Measurements from ENCODE around the gene GRIK3.
"Not testable (repeated sequence)": the region's sequence is repeated elsewhere in the genome, so short reads cannot be mapped to it uniquely, and the experiment has no call there.

GRIK3 gene

GRCh38 chr1:36920371-36920770, 113.9 kb downstream of the GRIK3 start:
- Histone ChIP-seq H3K4me3 (ENCODE audit: low read length) (no peak overlapping the region), H2AK5ac (ENCODE audit: low read length) (no peak overlapping the region), H3K4ac (ENCODE audit: low read depth, low read length) (no peak overlapping the region), H2BK120ac (ENCODE audit: low read depth, low read length) (no peak overlapping the region), H3K18ac (ENCODE audit: low read length) (no peak overlapping the region), H3K9ac (ENCODE audit: low read length) (no peak overlapping the region), H3K27me3 (ENCODE audit: insufficient read depth, low read length, poor library complexity) (no peaks in the 10 kb centered on the region), H3K79me1 (ENCODE audit: low read length) (no peaks in the 10 kb centered on the region), H2BK5ac (ENCODE audit: low read length) (no peak overlapping the region), H3K79me2 (ENCODE audit: control insufficient read depth, insufficient read depth, low read length) (no peaks in the 10 kb centered on the region), H3K36me3 (ENCODE audit: control insufficient read depth, insufficient read depth, low read length) (no peaks in the 10 kb centered on the region), H3K4me2 (ENCODE audit: low read length) (no peak overlapping the region), H3K23ac (ENCODE audit: low read length) (no peak overlapping the region), H3K56ac (ENCODE audit: low read length) (no peak overlapping the region), H2BK15ac (replicated peaks; ENCODE audit: low read depth) (no peak overlapping the region), H4K8ac (ENCODE audit: low read depth, low read length) (no peak overlapping the region), H4K5ac (ENCODE audit: low read length) (no peak overlapping the region), H3K4me1 (ENCODE audit: control insufficient read depth, low read depth, low read length) (no peaks in the 10 kb centered on the region), H3K27ac (ENCODE audit: low read depth, low read length) (no peak overlapping the region)
- no CpG with 5 or more reads among the region's 3 CpGs for WGBS (ENCODE audit: extremely low coverage, insufficient coverage, low lambda C conversion rate)
- DNase-seq = no peak

GRCh38 chr1:36919491-36920145, 114.7 kb downstream of the GRIK3 start:
- Histone ChIP-seq H3K56ac (ENCODE audit: low read length) (no peak overlapping the region), H3K79me1 (ENCODE audit: low read length) (no peaks in the 10 kb centered on the region), H3K27me3 (ENCODE audit: insufficient read depth, low read length, poor library complexity) (no peaks in the 10 kb centered on the region), H2BK15ac (replicated peaks; ENCODE audit: low read depth) (no peak overlapping the region), H2AK5ac (ENCODE audit: low read length) (no peak overlapping the region), H3K79me2 (ENCODE audit: control insufficient read depth, insufficient read depth, low read length) (no peaks in the 10 kb centered on the region), H3K23ac (ENCODE audit: low read length) (no peak overlapping the region), H3K18ac (ENCODE audit: low read length) (no peak overlapping the region), H4K5ac (ENCODE audit: low read length) (no peak overlapping the region), H3K4me3 (ENCODE audit: low read length) (no peak overlapping the region), H3K36me3 (ENCODE audit: control insufficient read depth, insufficient read depth, low read length) (no peaks in the 10 kb centered on the region), H2BK120ac (ENCODE audit: low read depth, low read length) (no peak overlapping the region), H3K4me2 (ENCODE audit: low read length) (no peak overlapping the region), H3K4me1 (ENCODE audit: control insufficient read depth, low read depth, low read length) (no peaks in the 10 kb centered on the region), H3K9ac (ENCODE audit: low read length) (no peak overlapping the region), H3K27ac (ENCODE audit: low read depth, low read length) (no peak overlapping the region), H3K4ac (ENCODE audit: low read depth, low read length) (no peak overlapping the region), H2BK5ac (ENCODE audit: low read length) (no peak overlapping the region), H4K8ac (ENCODE audit: low read depth, low read length) (no peak overlapping the region)
- no peak for DNase-seq
- WGBS (ENCODE audit: extremely low coverage, insufficient coverage, low lambda C conversion rate) = no CpG with 5 or more reads among the region's 9 CpGs

- Histone ChIP-seq H2BK15ac (replicated peaks; ENCODE audit: low read depth) (no peak overlapping the region), H3K36me3 (ENCODE audit: control insufficient read depth, insufficient read depth, low read length) (no peaks in the 10 kb centered on the region)
- no CpG with 5 or more reads among the region's 4 CpGs for WGBS (ENCODE audit: extremely low coverage, insufficient coverage, low lambda C conversion rate)
Observed at GRCh38 chr1:36918604-36919003, 115.7 kb downstream of the GRIK3 start.

GRCh38 chr1:36916542-36916941, 117.8 kb downstream of the GRIK3 start:
- H2BK5ac ChIP-seq (ENCODE audit: low read length); H2BK120ac ChIP-seq (ENCODE audit: low read depth, low read length); H4K8ac ChIP-seq (ENCODE audit: low read depth, low read length); H3K4me2 ChIP-seq (ENCODE audit: low read length); H3K79me2 ChIP-seq (ENCODE audit: control insufficient read depth, insufficient read depth, low read length); H3K36me3 ChIP-seq (ENCODE audit: control insufficient read depth, insufficient read depth, low read length); H2BK15ac ChIP-seq (replicated peaks; ENCODE audit: low read depth); H3K4ac ChIP-seq (ENCODE audit: low read depth, low read length); H4K5ac ChIP-seq (ENCODE audit: low read length); H3K27ac ChIP-seq (ENCODE audit: low read depth, low read length); H3K4me1 ChIP-seq (ENCODE audit: control insufficient read depth, low read depth, low read length); H3K9ac ChIP-seq (ENCODE audit: low read length); H3K18ac ChIP-seq (ENCODE audit: low read length); H3K27me3 ChIP-seq (ENCODE audit: insufficient read depth, low read length, poor library complexity); DNase-seq; H3K23ac ChIP-seq (ENCODE audit: low read length); H3K4me3 ChIP-seq (ENCODE audit: low read length); H3K56ac ChIP-seq (ENCODE audit: low read length); H3K79me1 ChIP-seq (ENCODE audit: low read length); H2AK5ac ChIP-seq (ENCODE audit: low read length): not testable (repeated sequence)
- WGBS (ENCODE audit: extremely low coverage, insufficient coverage, low lambda C conversion rate) = no CpG with 5 or more reads among the region's 3 CpGs

More at GRCh38 chr1:36918604-36919003, 115.7 kb downstream of the GRIK3 start:
- no peak overlapping the region for H3K18ac ChIP-seq (ENCODE audit: low read length)
- H3K9ac ChIP-seq (ENCODE audit: low read length) = no peak overlapping the region
- no peak overlapping the region for H3K27ac ChIP-seq (ENCODE audit: low read depth, low read length)
- no peak for DNase-seq
- no peak overlapping the region for H3K23ac ChIP-seq (ENCODE audit: low read length)
- no peaks in the 10 kb centered on the region for H3K27me3 ChIP-seq (ENCODE audit: insufficient read depth, low read length, poor library complexity)
- no peaks in the 10 kb centered on the region for H3K79me2 ChIP-seq (ENCODE audit: control insufficient read depth, insufficient read depth, low read length)
- no peak overlapping the region for H2AK5ac ChIP-seq (ENCODE audit: low read length)
- H3K4ac ChIP-seq (ENCODE audit: low read depth, low read length) = no peak overlapping the region
- H3K79me1 ChIP-seq (ENCODE audit: low read length) = no peaks in the 10 kb centered on the region
- H4K8ac ChIP-seq (ENCODE audit: low read depth, low read length) = no peak overlapping the region
- H2BK5ac ChIP-seq (ENCODE audit: low read length) = no peak overlapping the region
- no peak overlapping the region for H2BK120ac ChIP-seq (ENCODE audit: low read depth, low read length)
- H3K4me1 ChIP-seq (ENCODE audit: control insufficient read depth, low read depth, low read length) = no peaks in the 10 kb centered on the region
- no peak overlapping the region for H4K5ac ChIP-seq (ENCODE audit: low read length)
- no peak overlapping the region for H3K4me3 ChIP-seq (ENCODE audit: low read length)
- H3K4me2 ChIP-seq (ENCODE audit: low read length) = no peak overlapping the region
- no peak overlapping the region for H3K56ac ChIP-seq (ENCODE audit: low read length)

- Histone ChIP-seq H2BK120ac (ENCODE audit: low read depth, low read length) (no peak overlapping the region), H3K27ac (ENCODE audit: low read depth, low read length) (no peak overlapping the region), H4K5ac (ENCODE audit: low read length) (no peak overlapping the region), H3K4me3 (ENCODE audit: low read length) (no peak overlapping the region), H3K27me3 (ENCODE audit: insufficient read depth, low read length, poor library complexity) (no peaks in the 10 kb centered on the region), H3K56ac (ENCODE audit: low read length) (no peak overlapping the region), H3K79me1 (ENCODE audit: low read length) (no peaks in the 10 kb centered on the region), H2AK5ac (ENCODE audit: low read length) (no peak overlapping the region), H4K8ac (ENCODE audit: low read depth, low read length) (no peak overlapping the region), H3K9ac (ENCODE audit: low read length) (no peak overlapping the region), H3K4ac (ENCODE audit: low read depth, low read length) (no peak overlapping the region), H2BK5ac (ENCODE audit: low read length) (no peak overlapping the region), H3K36me3 (ENCODE audit: control insufficient read depth, insufficient read depth, low read length) (no peaks in the 10 kb centered on the region), H3K79me2 (ENCODE audit: control insufficient read depth, insufficient read depth, low read length) (no peaks in the 10 kb centered on the region), H3K4me1 (ENCODE audit: control insufficient read depth, low read depth, low read length) (no peaks in the 10 kb centered on the region), H3K23ac (ENCODE audit: low read length) (no peak overlapping the region), H2BK15ac (replicated peaks; ENCODE audit: low read depth) (no peak overlapping the region), H3K18ac (ENCODE audit: low read length) (no peak overlapping the region), H3K4me2 (ENCODE audit: low read length) (no peak overlapping the region)
- WGBS (ENCODE audit: extremely low coverage, insufficient coverage, low lambda C conversion rate) = no CpG with 5 or more reads among the region's 4 CpGs
- peak; percentile 40 for DNase-seq
Observed at GRCh38 chr1:36913484-36914060, 120.7 kb downstream of the GRIK3 start.

- Histone ChIP-seq H3K79me1 (ENCODE audit: low read length) (no peaks in the 10 kb centered on the region), H3K4me3 (ENCODE audit: low read length) (no peak overlapping the region), H3K27ac (ENCODE audit: low read depth, low read length) (no peak overlapping the region), H3K4ac (ENCODE audit: low read depth, low read length) (no peak overlapping the region), H3K4me2 (ENCODE audit: low read length) (no peak overlapping the region), H3K27me3 (ENCODE audit: insufficient read depth, low read length, poor library complexity) (no peaks in the 10 kb centered on the region), H4K8ac (ENCODE audit: low read depth, low read length) (no peak overlapping the region), H2BK15ac (replicated peaks; ENCODE audit: low read depth) (no peak overlapping the region), H3K18ac (ENCODE audit: low read length) (no peak overlapping the region), H2BK5ac (ENCODE audit: low read length) (no peak overlapping the region), H3K36me3 (ENCODE audit: control insufficient read depth, insufficient read depth, low read length) (no peaks in the 10 kb centered on the region), H3K79me2 (ENCODE audit: control insufficient read depth, insufficient read depth, low read length) (no peaks in the 10 kb centered on the region), H2BK120ac (ENCODE audit: low read depth, low read length) (no peak overlapping the region), H3K9ac (ENCODE audit: low read length) (no peak overlapping the region), H3K23ac (ENCODE audit: low read length) (no peak overlapping the region), H3K4me1 (ENCODE audit: control insufficient read depth, low read depth, low read length) (no peaks in the 10 kb centered on the region), H2AK5ac (ENCODE audit: low read length) (no peak overlapping the region), H3K56ac (ENCODE audit: low read length) (no peak overlapping the region), H4K5ac (ENCODE audit: low read length) (no peak overlapping the region)
- DNase-seq = no peak
- no CpG with 5 or more reads among the region's 5 CpGs for WGBS (ENCODE audit: extremely low coverage, insufficient coverage, low lambda C conversion rate)
Observed at GRCh38 chr1:36913016-36913415, 121.3 kb downstream of the GRIK3 start.

Data from mesendoderm (in vitro differentiated cells).